DMS79 treated with DMSO at 0.1 percent for 48 hours (cell line): Measurements from ENCODE around the gene CDKN2B-AS1.

ENCODE experiments used
- DNase-seq: peaks from one replicate; lab custom pipeline; 2025; lab: John Stamatoyannopoulos, UW

The CDKN2B-AS1 gene

DNA sequence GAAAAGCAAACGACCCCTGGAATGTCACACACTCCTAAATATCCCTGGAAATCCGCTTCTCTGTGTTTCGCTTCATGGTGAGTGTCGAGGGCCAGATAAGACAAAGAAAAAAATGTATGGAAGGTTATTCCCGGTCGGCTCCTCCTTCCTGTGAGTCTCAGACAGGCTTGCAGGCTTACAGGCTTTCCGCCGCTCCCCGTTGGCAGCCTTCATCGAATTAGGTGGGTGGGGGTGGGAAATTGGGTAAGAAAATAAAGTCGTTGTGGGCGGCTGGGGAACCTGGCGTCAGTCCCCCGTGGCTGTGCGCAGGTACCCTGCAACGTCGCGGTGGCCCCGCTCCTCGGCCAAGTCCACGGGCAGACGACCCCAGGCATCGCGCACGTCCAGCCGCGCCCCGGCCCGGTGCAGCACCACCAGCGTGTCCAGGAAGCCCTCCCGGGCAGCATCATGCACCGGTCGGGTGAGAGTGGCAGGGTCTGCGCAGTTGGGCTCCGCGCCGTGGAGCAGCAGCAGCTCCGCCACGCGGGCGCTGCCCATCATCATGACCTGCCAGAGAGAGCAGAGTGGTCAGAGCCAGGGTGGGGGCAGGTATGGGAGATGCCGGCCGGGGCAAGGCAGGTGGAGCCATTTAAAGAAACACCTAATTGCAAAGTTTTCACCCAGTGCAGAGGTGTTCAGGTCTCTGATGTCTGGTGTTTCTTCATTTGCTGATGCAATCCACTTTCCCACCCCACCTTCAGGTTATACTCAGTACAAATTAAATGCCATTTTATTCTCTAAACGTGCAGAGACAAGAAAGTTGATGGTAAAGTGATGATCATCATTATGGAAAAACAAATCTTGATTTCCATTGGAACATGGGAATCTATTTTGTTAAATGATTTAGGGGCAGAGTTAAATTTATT lies 11.4 kb downstream of the CDKN2B-AS1 start:
- DNase-seq: no peak

DNA sequence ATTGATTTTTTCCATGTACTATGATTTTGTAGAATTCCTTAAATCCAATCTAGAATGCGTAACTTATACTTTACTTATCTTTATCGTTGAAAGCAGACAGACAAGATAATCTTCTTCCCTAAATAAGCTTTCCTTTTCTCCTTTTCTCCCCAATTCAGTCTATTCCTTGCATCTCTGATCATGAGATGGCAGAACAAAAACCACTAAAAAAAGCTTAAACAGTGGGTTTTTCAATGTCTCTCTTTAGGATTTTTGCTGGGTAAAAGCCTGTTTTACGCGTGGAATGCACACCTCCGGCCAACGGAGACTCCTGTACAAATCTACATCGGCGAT lies 13.8 kb downstream of the CDKN2B-AS1 start:
- no peak for DNase-seq

DNA sequence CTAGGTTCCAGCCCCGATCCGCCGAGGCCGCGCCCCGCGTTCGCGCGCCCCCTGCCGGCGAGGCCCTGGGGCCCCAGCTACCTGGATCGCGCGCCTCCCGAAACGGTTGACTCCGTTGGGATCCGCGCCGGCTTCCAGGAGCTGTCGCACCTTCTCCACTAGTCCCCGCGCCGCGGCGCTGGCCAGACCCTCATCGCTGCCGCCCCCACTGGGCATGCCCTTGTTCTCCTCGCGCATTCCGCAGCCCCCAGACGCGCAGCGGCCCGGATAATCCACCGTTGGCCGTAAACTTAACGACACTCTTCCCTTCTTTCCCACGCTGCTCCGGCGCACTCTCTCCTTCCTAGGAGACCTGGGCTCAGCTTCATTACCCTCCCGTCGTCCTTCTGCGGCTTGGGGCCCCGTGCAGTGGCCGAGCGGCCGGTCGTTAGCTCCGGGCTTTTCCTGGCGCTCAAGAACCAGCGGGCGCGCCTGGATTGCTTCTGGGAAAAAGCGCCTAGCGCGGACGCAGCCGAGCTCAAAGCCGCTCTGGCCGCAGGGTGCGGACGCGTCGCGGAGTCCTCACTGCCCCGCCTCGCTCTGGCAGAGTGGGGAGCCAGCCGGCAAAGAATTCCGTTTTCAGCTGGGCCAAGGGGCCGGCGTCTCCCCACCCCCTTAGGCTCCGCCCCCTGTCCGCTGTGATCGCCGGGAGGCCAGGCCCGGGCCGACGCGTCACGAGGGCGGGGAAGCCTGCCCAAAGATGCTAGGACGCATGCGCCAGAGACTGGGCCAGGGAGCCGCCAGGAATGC lies 14.3 kb downstream of the CDKN2B-AS1 start, which contains the start of gene CDKN2B:
TSS of gene CDKN2B (minus strand) at position 589 of the 789 bp plus-strand sequence. CDS start at position 237, 352 bp downstream.
- peak; percentile 79 for DNase-seq

DNA sequence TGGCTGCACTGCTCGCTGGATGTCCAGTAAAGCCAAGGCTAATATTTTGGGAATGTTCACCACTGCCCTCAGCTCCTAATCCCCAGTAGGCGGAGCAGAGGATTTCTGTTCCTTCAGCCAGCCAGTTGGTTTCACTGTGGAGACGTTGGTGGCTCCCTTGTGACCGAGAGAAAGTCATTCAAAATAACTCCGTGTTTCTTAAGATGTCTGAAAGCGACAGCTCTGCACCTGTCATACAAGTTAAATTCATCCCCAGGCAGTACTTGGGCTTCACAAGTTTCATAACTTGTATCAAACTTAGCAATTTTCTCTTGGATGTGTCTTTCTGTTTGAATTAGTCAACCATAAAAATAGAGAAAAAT lies 14.9 kb downstream of the CDKN2B-AS1 start:
- DNase-seq: no peak

DNA sequence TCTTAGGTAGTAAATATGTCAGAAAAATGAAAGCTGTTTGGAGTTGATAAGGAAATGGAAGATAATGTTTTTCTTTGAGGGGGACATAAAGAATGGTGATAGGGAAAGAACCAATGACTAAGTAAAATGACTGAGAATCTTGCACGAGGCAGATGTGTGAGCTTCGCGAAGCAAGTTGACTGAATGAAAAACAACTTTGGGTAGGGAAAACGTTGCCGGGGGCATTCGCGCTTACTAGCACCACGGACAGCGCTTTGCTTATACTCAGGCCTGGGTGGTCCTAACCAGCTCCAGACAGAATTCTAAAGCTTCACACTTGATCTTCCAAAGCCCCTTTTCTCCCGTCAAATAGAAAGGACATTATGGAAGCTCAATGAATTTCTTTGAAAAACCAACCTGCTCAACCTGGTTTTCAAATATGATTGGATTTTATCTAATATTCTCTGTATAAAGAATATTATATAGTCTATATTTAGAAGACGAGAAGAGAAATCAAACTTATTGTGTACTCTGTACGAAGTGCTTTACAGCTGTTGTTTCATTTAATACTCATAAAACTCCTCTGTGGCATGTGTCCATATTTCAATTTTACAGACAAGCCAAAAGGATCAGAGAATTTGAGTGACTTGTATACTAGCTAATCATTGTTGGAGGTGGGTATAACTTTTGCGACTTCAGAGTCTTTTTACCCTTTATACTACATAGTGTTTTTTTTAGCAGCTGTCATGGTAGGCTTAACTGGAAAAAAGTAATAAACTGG lies 16.5 kb downstream of the CDKN2B-AS1 start:
- DNase-seq: no peak

DNA sequence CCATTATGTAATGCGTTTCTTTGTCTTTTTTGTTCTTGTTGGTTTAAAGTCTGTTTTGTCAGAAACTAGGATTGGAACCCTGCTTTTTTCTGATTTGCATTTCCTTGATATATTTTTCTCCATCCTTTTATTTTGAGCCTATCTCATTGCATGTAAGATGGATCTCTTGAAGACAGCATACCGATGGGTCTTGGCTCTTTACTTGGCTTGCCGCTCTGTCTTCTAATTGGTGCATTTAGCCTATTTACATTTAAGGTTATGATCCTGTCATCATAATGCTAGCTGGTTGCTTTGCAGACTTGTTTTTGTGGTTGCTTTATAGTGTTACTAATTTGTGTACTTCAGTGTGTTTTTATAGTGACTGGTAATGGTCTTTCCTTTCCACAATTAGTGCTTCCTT lies 27.8 kb downstream of the CDKN2B-AS1 start:
- DNase-seq: no peak

DNA sequence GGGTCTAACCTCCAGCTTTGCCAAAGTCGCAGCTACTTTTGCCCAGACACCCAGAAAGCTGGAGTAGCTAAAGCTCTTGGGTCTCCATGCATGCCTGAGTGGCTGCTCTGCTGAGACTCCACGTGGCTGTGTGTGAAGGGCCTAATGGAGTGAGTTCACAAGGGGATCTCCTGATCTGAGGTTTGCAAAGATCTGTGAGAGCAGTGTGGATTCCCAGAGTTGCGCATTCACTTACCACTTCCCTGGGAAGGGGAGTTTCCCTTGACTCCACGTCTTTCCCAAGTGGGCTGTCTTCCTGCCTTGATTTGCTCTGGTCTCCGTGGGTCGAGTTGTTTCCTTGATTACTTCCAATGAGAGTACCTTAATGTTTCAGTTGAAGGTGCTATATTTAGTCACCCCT lies 32.1 kb downstream of the CDKN2B-AS1 start:
- DNase-seq: no peak

DNA sequence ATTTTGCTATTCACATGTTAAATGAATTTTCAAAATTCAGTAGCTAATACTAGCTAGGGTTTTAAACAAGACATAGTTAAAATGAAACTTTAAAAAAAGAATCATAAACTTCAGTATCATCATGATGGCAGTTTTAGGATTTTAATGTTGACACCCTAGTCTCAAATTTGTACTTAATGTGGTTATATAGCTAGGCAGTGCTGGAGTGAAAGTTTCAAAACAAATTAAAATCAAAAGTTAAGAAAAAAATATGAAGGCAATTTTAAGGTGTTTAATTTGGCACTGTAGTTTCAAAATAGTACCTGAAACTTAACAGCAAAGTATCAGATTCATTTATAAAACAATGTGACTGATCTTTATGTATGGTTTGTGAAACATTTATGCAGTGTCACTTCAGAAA lies 33.8 kb downstream of the CDKN2B-AS1 start:
- no peak for DNase-seq

DNA sequence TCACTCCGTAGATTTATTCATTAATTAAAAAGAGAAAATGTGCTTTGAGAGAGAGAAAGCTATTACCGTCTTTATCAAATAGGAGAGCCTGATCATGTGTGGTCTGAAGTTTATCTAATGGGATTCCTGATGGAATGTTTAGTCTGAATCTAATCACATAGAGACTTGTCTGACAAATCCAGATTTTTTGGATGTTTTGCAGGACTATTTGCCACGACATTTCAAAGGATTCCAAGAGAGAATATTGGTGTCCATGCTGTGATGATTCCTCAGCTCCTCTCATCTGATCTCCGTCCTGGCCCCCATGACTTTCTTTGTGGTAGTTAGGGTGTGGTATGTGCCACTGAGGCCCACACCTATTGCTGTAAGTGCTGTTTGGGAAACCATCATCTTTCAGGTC lies 34.6 kb downstream of the CDKN2B-AS1 start:
- no peak for DNase-seq

DNA sequence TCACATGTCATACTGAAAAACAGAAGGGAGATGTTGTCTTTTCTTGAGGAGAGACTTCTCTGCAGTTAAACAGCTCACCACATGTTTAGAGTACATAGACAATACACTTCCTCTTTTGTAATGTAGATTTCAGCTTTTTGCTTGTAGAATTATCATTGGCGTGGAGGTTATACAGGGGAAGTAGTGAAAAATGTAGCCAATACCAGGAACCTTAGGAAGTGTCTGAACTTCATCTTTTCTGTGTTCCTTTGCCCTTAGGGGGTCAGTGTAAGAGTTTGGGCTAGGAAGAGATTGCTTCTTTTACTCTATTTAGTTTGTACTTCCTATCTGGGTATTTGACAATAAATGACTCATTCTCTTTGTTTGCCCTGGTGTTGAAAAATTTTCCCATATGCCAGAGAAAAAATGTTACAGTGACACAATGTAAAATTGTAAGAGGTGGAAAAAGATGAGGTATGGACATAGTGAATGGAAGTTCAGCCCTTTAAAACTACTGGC lies 35.6 kb downstream of the CDKN2B-AS1 start:
- DNase-seq: no peak

DNA sequence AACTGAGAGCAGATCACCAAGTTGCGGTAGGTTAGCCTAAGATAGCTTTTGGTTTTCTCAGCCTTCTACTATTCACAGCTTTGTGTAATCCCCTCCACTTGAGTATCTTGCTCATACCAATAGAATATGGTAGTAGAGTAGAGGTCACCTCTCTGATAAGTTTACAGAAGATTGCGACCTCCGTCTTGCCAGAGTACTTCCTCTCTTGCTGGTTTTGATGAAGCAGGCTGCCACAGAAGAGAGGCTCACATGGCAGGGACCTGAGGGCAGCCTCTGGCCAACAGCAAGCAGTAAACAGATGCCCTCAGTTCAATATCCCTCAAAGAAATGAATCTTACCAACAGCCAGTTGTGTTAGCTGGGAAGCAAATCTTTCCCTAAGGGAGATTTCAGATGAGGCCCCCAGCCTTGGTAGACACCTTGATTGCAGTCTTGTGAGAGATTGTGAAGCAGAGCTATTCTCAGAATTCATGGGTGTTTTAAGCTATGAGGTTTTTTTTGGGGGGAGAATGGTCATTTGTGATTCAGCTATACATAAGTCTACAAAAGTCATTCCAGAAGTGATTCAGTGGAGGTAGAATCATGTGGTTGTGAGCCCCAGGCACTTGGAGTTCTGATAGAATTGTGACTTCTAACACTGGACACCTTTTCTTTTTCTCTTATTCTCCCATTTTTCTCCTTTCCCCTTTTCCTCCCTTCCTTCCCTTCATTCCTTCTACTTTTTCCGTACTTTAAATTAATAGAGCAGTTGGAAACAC lies 37.2 kb downstream of the CDKN2B-AS1 start:
- no peak for DNase-seq

DNA sequence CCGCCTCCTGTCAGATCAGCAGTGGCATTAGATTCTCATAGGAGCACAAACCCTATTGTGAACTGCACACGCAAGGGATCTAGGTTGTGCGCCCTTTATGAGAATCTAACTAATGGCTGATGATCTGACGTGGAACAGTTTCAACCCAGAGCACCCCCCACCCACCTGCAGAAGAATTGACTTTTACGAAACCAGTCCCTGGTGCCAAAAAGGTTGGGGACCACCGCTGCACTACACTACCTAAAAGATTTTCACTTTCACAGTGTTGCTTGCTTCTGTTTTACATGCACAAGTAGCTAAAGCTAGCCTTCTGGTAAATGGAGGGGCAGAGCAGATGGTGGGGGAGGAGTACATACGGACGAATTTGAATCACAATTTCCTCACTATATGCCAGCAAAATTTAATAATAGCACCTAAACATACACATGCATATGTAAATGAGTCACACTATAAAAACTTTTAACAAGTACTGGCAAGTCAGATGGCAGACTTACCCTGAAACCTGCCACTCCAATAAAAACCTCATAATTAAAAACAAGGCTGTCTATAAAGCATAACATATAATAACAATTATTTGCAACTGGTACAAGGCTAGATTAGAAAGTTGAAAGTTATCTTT lies 38.5 kb downstream of the CDKN2B-AS1 start:
- no peak for DNase-seq

DNA sequence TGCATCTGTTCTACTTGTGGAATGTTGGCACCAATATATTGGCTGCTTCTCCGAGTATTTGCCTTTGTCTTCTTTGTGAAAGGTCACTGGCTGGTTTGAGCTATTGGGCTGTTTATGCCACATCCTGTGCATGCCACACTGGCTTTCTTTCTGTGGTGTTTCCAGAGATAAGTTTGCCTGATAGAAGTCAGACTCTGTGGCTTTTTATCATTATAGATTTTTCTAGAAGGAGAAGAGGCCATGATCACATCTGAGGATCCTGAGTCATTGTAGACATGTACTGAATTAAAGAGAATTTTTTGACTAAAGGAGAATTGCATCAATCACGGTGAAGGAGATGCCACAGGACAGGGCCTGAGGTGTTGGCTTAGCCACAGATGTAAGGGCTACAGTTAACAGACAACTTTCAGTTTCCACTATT lies 41.0 kb downstream of the CDKN2B-AS1 start:
- DNase-seq: no peak

DNA sequence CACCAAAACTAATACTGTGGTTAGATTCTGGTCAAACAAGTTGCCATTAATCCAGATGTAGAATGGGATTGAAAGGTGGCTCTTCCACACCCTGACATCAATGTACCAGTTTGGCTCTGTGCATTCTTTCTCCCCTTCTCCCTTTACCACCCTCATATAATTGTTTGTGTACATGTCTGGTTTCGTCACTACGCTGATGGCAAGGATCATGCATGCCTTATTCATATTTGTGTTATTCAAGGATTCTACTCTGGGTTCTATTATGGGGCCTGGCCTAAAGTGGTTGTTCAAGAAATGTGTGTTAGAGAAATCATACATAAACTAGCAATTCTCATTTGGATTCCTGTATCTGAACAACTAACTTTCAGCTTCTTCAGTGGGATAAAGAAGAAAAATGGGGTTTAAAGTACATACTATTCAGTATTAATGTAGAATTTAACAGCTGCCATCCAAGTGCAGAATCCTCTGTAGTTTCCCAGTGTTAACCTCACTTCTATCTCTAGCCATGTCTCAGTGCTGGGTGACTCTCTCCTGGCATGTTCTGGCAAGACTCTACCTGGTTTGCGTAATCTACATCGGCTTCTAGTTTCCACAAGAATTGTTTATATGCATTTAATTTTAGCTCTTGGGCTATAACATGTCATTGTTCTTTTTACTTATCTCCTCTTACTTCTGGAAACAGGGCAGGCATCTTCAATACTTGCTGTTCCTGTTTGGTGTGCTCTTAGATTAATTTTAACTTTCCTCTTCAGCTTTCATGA lies 42.5 kb downstream of the CDKN2B-AS1 start:
- no peak for DNase-seq

DNA sequence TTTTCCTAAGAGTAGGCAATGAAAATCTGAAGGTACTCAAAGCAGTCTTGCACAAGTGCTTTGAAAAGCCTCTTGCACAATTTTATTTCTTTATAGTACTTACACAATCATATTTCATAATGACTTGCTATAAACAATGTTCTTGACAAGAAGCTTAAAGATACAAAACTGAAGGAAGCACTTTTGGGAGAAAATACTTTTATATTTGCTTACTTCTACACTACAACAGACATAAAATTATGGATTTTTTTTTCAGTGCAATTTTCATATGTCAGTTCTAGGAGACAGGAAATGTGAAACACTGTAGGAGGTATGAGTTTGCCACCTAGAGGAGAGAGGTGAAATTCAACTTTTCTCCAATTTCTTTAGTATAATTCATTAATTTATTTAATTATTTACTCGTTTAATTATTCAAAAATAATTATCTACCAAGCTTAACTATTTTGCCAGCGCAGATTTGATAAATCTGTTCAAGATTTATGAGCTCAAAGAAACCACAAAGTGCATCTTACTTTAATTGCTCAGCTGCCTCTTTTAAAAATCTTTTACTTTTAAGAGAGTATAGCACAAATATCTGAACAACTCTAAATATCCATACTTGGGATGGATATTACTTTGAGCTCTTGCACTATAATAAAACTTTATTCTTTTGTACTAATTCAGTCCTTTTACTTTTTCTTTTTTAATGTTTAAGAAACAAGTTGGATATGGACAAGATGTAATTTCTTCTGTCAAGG lies 43.5 kb downstream of the CDKN2B-AS1 start:
- DNase-seq: peak; percentile 28

DNA sequence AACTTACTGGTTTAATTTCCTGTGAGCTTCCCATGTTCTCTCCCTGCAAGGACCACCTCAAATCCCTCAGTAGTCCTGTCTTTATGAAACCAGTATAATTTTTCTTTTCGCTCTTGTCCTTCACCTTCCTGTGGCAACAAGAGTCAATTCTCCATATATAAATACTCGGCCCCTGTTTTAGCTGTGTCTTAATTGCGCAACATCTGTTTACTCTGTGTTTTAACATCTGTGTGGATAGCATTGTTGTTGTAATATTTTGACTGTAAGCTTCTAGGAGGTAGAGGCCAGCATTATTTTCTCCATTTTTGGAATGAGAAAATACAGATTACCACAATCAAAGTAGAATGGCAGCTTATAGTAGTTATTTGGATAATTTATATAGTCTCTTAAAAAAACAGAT lies 44.7 kb downstream of the CDKN2B-AS1 start:
- DNase-seq: no peak

DNA sequence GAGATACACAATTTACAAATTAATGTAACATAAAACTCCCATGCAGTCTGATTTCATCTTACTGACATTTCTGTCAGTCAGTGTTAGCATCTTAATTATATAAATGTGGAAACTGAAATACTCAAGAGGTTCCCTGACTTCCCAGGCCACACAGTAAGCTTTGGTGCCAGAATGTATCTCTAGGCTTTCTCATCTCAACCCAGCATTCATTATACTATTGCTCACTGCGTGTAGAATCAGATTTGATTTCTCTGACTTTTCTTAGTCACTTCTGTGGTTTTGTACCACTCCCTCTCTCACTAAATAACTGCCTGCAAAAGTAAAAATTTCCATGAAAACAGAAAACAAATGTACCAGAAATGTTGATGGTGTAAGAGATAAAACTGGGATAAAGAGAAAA lies 46.2 kb downstream of the CDKN2B-AS1 start:
- DNase-seq: no peak

DNA sequence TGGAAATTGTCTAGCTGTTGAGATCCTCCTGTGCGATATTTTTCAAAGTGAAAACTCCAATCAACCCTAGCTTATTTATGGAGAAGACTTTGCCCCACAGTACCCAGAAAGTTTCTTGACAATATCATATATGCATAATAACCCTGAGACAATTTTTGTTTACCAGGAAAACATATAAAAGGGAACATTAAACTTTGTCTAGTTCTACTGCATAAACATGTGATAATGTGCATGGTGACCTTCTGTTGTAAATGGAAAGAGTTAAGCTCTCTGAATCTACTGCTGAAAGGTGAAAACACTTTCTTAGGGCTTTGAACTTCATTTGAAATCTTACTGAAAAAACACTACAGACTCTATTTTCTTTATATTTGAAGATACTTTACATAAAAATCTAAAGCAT lies 46.8 kb downstream of the CDKN2B-AS1 start:
- no peak for DNase-seq

DNA sequence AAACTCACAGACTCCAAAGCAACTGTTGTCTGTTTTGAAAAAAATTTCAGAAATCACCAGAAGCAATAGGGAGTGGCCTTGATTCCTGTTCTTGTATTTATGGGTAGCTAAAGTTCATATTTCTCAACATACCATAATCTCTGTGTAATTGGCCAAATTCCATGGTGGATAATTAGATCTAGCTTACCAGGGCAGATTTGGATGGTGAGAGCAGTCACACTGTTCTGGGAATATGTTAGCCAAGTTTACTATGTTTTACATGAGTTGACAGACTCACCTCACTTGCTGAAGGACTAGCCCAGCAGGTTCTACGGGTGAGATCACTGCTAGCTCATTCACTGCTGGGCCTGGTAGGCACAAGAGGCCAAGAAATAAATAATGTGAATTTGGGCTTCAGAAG lies 47.2 kb downstream of the CDKN2B-AS1 start:
- no peak for DNase-seq

DNA sequence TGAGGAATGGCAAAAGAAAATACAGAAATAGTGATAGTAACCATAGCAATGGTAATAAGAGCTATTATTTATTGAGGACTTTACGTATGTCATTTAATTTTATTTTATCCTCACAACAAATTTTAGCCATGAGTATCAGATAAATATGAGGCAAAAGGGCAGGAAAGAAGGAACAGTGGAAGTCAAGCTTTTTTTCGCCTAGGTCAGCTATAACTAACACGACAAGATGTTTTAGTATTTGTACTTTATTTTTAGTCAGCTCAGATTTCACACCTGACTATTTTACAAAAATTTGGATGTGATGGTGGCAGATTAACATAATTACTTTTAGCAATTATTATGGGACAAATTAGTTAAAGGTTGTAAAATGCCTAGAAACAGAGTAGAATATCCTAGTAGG lies 49.3 kb downstream of the CDKN2B-AS1 start:
- no peak for DNase-seq
